Adrenal gland (tissue), 5 donors: ENCODE results near the gene KIAA1671.

Experiments used
- POLR2A ChIP-seq, 2 donors: fragments of 450-650 bp; IDR thresholded peaks; one replicate each; pipeline ENCODE4 v1.6.1; 2017; ENCODE audit warnings: antibody characterized with exemption in 2 of 2, mild to moderate bottlenecking in 2 of 2, moderate library complexity in 1 of 2
- TF ChIP-seq, protein P1 (sequence below), 6 experiments: fragments of 450-650 bp in 4 of 6; fragments of 200-600 bp in 2 of 6; sonication (generic) in 1 of 6; IDR thresholded peaks; 1 replicate in 5 of 6; 2 replicates in 1 of 6; pipeline versions ENCODE4 v1.5.1 to v1.8.0; 2016 to 2021; ENCODE audit warnings: antibody characterized with exemption in 6 of 6, mild to moderate bottlenecking in 2 of 6, moderate library complexity in 1 of 6
- donor health status: DM: no; HTN: no; CAD: no.

DNA sequence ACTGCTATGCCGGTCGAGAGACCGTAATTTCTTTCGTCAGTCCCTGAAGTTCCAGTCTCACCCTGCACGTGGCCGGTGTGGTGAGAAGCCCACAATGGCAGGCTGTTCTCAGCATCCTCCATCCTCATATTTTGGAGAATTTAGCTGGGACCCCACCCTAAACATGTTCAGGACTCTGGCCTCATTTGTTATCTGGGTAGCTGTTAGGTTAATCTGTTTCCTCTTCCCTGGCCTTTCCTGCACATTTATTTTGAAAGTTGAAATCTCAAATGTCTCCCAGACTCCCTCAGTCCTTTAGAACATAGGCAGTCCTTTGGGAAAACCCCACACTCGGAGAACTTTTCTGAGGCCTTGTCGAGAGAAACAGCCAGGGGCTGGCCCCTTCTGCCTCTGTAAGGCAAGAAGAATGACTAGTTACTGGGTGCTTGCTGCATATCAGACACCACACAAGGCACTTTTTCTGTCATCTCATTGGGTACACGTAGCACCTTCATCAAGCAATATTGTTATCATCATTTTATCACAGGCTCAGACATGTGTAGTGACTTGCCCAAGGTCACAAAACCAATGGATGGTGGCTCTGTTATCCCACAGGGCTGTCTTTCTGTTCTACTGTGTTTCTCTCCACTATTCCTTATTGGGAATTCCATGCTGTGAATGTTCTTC lies 137.8 kb downstream of the KIAA1671 start:
- TF ChIP-seq, protein P1, sequence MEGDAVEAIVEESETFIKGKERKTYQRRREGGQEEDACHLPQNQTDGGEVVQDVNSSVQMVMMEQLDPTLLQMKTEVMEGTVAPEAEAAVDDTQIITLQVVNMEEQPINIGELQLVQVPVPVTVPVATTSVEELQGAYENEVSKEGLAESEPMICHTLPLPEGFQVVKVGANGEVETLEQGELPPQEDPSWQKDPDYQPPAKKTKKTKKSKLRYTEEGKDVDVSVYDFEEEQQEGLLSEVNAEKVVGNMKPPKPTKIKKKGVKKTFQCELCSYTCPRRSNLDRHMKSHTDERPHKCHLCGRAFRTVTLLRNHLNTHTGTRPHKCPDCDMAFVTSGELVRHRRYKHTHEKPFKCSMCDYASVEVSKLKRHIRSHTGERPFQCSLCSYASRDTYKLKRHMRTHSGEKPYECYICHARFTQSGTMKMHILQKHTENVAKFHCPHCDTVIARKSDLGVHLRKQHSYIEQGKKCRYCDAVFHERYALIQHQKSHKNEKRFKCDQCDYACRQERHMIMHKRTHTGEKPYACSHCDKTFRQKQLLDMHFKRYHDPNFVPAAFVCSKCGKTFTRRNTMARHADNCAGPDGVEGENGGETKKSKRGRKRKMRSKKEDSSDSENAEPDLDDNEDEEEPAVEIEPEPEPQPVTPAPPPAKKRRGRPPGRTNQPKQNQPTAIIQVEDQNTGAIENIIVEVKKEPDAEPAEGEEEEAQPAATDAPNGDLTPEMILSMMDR (IDR thresholded peaks at IDR 0.05) = no peak
- TF ChIP-seq POLR2A (IDR thresholded peaks at IDR 0.05) = no peak
